SH-SY5Y (cell line): ENCODE results near the gene ABCA4.

ENCODE experiments used
- GATA2 ChIP-seq: IDR thresholded peaks from 2 replicates; pipeline ENCODE4 v1.6.1; 2011; ENCODE audit warnings: mild to moderate bottlenecking, low read depth, low read length
- GATA3 ChIP-seq: IDR thresholded peaks from 2 replicates; pipeline ENCODE4 v1.6.1; 2011; ENCODE audit warnings: low read depth, mild to moderate bottlenecking, low read length, moderate library complexity

GRCh38 chr1:94130851-94131595 is 10.1 kb upstream of the ABCA4 start:
- TF ChIP-seq GATA2 (no peak), GATA3 (no peak)
